Stimulated activated CD8-positive, alpha-beta memory T cell treated with anti-CD3 and anti-CD28 coated beads, Interleukin-7, amount 100 ng/mL, for 48 hours (primary cell): Measurements from ENCODE around the gene CDH12.
"Not testable (repeated sequence)": the region's sequence is repeated elsewhere in the genome, so short reads cannot be mapped to it uniquely, and the experiment has no call there.

Experiments used
- DNase-seq, 2 donors: peaks; one replicate each; pipeline ENCODE4 v3.0.0-alpha.2; 2020; ENCODE audit warnings: low read depth in 1 of 2; ENCODE audit errors: extremely low read depth in 1 of 2

CDH12 gene

DNA sequence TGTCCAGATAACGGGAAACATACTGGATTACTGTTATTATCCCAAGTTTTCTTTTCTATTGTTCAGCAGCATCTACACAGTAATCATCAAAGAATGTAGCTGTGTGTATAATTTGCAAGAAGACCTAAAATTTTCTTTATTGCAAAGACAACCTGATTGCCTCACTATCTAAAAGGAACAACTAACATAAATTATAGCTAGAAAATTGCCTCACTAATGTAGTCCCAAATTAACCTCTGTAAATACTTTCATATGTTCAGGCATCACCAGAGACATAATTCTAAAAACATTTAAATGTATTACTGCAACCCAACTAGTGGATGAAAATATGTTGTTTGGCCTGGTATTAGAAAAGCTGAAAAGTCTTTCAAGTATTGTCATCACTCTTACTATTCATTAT lies 275.4 kb downstream of the CDH12 start:
- DNase-seq = no peak

GRCh38 chr5:22577006-22577405 lies 276.1 kb downstream of the CDH12 start:
- no peak for DNase-seq

DNA sequence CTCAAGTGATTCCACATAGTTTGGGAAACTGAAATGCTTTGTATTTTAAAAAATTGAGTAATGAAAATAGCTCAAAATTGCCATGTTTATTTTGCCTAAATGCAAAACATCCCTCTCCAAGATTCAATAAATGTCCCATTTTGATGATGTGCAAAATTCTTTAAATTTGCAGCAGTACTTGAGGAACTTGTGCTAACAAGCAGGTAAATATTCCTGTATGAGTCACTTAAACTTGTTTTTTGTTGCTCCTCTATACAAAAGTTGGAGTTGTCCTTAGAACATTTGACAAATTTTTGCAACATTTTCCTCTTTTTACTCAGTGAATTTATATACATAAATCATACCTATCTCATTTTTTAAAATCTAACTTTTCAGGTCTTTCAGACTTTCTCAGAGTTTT lies 280.2 kb downstream of the CDH12 start:
- no peak for DNase-seq

DNA sequence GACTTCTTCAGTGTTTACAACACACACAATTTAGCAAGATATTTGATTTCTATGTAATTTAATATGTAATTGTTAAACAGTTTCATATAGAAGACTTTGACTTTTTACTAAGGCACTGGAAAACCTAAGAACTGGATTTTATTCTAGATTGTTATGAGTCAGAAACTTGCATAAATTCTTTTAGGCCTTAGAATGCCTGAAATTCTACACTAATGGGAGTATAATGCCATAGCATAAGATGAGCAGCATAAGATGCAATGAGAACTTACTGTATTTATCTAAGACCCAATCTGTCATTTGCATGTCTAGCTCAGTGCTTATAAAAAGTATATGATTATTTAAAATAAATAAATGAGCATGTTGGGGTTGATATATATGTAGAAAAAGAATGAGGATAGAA lies 285.2 kb downstream of the CDH12 start:
- DNase-seq = no peak

DNA sequence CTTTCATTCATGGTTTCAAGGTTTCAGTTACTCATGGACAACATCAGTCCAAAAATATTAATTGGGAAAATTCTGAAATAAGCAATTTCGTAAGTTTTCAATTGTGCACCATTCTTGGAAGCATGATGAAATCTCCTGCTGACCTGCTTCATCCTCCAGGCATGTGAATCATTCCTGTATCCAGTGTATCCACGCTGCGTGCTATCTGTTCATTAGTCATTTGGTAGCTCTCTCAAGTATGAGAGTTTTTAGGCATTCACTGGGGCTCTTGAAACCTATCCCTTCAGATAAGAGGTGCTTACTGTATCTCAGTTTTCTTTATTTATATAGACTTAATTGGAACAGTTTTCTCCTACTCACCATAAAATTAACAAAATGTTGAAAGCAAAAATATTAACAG lies 293.0 kb downstream of the CDH12 start:
- no peak for DNase-seq

DNA sequence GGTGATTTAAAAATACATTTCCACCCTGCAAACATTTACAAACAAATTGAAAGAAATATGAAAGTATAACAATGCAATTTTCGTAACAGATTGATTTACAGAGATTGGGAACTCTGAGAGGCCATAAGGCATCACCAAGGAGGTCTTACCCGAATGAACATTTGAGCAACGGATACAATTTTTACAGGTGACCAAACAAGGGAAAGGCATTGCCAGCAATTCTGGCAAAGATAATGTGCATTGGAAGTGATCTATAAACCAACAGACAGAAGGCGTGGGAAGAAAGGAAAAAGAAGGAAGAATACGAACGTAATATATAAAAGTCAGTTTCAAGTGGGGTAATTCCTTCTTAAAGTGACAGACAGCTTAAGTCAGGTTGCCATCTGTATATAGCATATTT lies 295.9 kb downstream of the CDH12 start:
- DNase-seq = no peak

GRCh38 chr5:22554475-22554874 lies 298.7 kb downstream of the CDH12 start:
- no peak for DNase-seq

- no peak for DNase-seq
These were observed 303.1 kb downstream of the CDH12 start for GRCh38 chr5:22549876-22550671.

DNA sequence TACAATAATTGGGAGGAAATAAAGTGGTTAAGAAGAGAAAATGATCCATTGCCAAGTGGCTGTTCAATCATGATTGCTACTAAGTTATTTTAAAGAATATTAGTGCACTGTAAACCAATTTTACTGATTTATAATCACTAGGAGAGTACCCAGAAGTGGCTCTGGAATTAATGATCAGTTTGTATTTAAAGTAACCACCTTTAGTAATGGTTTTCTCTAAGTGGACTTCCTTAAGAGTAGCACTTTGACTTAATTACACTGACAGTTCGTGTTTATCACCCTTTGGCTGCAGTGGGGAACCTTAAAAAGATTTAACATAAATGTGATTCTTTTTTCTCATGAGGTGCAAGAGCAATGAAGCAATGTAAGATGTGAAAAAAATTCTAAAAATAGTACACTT lies 310.8 kb downstream of the CDH12 start:
- DNase-seq = no peak

DNA sequence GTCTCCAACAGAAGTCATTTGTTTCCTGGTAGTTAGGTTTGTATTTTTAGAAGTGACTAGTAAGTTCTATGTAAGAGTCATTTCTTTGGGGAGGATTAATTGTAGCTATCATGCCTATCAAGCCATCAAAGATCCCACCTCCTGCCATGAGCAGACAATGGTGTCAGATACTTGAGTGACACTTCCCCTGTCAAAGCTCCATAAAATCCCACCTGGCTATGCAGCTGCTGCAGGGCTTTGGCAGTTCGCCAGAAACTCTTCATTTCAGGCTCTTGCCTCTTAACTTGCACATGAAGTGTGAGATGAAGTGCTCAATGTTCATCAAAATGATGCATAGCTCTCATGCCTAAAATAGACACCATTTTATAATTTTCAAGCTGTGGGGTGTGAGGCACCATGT lies 312.1 kb downstream of the CDH12 start:
- no peak for DNase-seq

- DNase-seq = no peak
These were observed 313.4 kb downstream of the CDH12 start for GRCh38 chr5:22539762-22540161.

GRCh38 chr5:22531986-22532385 lies 321.2 kb downstream of the CDH12 start:
- DNase-seq = no peak

DNA sequence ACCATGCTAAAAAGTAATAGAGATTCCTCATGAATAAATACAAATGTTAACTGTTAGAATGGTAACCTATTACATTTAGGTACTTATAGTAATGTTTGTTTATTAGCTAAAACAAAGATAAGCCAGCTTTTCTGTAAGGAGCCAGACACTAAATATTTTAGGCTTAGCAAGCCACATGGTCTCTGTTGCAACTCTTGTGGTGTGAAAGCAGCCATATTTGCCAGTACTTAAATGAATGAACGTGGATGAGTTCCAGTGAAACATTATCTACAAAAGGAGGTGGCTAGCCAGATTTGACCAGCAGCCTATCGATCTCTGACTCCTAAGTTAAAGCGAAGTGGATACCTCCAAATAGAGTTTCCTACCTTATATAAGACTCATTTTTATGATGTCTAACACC lies 331.6 kb downstream of the CDH12 start:
- DNase-seq = no peak

- not testable (repeated sequence) for DNase-seq
These were observed 336.6 kb downstream of the CDH12 start for GRCh38 chr5:22516497-22516896.

DNA sequence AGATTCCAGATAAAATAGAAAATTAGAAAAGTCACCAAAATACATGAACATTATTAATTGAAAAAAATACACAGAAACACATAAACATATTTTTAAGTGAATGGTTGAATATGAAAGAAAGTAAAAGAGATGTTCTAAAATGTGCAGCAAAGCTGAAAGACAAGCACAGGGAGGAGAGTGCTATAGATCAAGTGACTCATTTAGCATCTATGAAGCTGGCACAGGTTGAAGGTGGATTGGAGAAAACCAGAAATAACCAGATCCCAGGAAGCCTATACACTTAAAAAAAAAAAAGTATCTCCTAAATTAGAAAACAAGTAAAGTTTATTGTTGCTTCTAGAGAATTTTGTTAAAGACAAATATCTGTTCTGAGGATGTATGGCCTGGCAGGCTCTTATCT lies 338.9 kb downstream of the CDH12 start:
- no peak for DNase-seq

- DNase-seq = no peak
These were observed 347.3 kb downstream of the CDH12 start for GRCh38 chr5:22505891-22506290.

DNA sequence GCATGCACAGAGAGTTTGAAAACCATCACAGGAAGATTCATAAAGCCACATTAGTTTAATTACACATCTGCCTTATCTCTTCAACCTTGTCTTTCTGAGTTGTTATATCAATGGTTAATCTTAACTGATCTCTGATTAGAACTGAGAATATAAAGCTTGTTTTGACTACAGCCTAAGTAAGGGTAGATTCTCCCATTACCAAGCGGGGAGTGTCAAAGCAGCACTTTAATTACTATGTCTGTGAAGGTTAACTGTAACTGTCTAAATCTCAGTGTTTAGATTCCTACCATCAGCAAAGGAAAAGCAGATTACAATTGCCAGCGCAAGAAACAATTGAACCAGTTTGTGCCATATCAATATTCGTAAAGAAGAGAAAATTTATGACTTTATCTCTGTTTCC lies 348.7 kb downstream of the CDH12 start:
- DNase-seq = no peak

DNA sequence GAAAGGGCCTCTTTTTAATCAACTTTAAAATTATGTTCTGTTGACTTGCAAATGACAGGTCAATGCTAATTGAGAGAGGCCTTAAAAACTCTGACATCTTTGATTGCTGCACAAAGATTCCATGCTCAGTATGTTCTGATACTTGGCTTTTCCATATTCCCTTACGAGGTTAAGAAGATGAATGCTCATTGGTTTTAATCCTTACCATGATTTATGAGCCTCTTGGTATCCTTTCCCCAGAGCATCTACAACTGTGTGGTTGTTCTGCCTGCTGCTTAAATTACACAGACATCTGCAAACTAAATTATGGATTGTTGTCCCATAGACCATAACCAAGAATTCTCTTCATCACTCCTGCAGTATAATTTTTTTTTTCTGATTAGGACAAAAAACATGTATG lies 352.6 kb downstream of the CDH12 start:
- no peak for DNase-seq

DNA sequence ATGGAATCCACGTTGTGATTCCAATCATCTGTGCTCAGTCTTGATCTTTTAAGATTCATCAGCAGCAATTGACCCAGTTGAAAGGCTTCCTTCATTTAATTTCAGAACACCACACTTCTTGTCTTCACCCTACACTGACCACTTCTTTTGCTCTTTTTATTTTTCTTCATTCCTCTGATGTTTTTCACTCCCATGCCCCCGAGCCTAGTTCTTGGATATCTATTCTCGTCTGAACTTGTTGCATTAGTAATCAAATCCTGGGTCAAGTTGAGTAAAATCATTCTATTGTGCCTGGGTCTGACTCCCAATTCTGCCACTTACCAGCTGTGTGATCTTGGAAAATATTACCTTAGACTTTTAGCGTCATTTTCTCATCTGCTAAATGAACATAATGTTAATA lies 356.5 kb downstream of the CDH12 start:
- DNase-seq = no peak

GRCh38 chr5:22495016-22495720 lies 358.0 kb downstream of the CDH12 start:
- no peak for DNase-seq

- DNase-seq = no peak
These were observed 364.7 kb downstream of the CDH12 start for GRCh38 chr5:22488427-22488826.

DNA sequence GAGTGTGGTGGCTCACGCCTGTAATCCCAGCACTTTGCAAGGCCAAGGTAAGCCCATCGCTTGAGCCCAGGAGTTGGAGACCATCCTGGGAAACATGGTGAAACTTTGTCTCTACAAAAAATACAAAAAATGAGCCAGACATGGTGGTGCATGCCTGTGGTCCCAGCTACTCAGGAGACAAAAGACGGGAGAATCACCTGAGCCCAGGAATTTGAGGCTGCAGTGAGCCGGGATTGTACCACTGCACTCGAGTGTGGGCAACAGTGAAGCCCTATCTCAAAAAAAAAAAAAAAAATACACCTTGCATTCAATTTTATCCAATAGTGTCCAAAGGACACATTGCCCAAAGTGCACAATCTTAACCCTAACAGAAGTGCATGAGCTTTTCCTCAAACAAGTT lies 372.8 kb downstream of the CDH12 start:
- no peak for DNase-seq

DNA sequence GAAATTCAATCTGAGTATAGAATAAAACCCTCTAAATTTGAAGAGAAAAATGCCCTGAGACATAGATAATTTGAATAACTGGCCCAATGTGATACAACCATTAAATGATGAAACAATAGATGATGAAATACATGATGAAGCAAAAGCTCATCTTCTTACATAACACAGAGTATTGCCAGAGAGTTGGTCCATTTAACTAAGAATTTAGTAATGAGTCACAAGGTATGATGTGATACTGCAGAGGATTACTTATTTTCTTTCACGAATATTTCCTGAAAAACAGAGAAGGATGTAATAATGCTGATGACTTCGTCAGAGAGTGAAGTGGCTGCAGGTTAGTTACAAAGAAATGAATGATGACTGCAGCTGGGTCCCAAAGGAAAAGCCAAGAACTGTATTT lies 379.3 kb downstream of the CDH12 start:
- DNase-seq = no peak
